ENCODE data around the gene PEAR1. TPM values are rescaled to one million over a fixed set of nuclear protein-coding genes. Genes with fewer than 3 reads are reported as not detected.

PEAR1 gene
- total RNA-seq, 1 donor = 1.7 TPM

- Histone ChIP-seq H3K27me3 (ENCODE audit: insufficient read depth, low read length) (no peaks in the 10 kb centered on the region), H3K9me3 (ENCODE audit: low read depth, low read length) (no peaks in the 10 kb centered on the region), H3K4me1 (ENCODE audit: insufficient read depth, low read length) (peaks cover 6% of the 10 kb centered on the region), H3K4me3 (ENCODE audit: low read length) (no peak overlapping the region)
Observed at GRCh38 chr1:156910309-156910782, 16.8 kb downstream of the PEAR1 start.

DNA sequence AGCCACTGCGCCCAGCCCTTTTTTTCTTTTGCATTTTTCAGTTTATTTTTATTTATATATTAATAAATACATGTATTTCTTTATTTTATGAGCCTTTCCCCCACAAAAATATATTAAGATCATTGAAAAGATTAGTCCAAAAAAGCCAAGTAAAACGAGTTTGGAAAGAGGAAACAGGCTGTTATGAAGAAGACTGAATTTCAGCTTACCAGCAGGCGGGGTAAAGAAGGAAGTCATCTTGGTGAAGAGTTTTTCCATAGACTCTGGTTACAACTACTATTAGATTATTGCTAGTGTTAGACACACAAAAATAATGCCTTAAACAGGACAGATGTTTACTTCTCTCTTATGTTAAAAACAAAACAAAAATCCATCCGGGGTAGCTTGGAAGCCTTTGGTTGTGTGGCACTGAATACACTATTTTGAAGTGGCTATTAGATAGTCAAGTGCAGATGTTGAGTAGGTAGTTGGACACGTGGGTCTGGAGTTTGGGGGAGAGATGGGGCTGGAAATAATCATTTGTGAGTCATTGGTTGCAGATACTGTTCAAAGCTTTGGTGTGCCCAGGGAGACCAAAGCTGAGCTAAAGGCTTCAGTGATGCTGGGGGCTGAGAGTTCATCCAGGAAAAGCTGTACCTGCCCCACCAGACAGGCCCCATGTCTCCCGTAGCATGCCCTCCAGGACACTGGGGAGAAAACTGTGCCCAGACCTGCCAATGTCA is 18.2 kb downstream of the PEAR1 start:
- Histone ChIP-seq H3K4me1 (ENCODE audit: insufficient read depth, low read length) (peaks cover 6% of the 10 kb centered on the region), H3K27me3 (ENCODE audit: insufficient read depth, low read length) (no peaks in the 10 kb centered on the region), H3K4me3 (ENCODE audit: low read length) (no peak overlapping the region), H3K9me3 (ENCODE audit: low read depth, low read length) (no peaks in the 10 kb centered on the region)

DNA sequence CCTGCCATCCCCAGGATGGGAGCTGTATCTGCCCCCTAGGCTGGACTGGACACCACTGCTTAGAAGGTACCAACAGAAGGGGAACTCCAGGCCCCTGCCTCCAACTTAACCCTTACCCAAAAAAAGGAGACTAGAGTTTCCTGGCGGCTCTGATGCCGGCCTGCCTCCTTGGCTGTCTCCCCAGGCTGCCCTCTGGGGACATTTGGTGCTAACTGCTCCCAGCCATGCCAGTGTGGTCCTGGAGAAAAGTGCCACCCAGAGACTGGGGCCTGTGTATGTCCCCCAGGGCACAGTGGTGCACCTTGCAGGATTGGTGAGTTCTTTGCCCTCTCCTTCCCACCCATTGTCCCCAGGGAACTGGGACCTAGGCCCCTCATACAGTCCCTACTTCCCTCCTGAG is 18.8 kb downstream of the PEAR1 start:
- Histone ChIP-seq H3K9me3 (ENCODE audit: low read depth, low read length) (no peaks in the 10 kb centered on the region), H3K4me3 (ENCODE audit: low read length) (no peak overlapping the region), H3K4me1 (ENCODE audit: insufficient read depth, low read length) (peaks cover 2% of the 10 kb centered on the region), H3K27me3 (ENCODE audit: insufficient read depth, low read length) (no peaks in the 10 kb centered on the region)

DNA sequence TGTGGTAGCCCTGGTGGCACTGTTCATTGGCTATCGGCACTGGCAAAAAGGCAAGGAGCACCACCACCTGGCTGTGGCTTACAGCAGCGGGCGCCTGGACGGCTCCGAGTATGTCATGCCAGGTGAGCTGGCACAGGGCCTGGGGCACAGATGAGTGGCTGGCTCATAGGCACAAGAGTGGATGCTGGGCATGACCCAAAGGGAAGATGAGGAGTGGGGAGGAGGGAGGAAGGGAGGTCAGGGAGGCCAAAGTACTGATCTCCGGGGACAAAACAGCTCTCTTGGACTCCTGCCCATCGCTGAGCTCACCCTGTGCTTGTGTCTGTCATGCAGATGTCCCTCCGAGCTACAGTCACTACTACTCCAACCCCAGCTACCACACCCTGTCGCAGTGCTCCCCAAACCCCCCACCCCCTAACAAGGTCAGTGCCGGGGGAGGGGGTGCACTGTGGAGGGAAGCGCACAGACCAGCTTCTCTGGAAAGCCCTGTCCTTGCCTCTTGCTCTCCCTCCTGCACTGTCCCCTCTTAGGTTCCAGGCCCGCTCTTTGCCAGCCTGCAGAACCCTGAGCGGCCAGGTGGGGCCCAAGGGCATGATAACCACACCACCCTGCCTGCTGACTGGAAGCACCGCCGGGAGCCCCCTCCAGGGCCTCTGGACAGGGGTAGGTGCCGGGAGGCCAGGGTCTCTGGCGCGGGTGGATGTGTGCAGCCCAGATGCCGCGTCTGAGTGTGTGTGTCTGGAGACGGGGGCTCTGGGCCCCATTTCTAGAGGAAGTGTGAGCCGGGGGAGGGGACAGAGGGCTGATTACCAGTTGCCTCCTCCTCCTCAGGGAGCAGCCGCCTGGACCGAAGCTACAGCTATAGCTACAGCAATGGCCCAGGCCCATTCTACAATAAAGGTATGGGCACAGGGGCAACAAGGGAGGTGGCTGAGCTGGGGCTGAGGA is 19.6 kb downstream of the PEAR1 start:
- no peaks in the 10 kb centered on the region for H3K9me3 ChIP-seq (ENCODE audit: low read depth, low read length)
- H3K4me1 ChIP-seq (ENCODE audit: insufficient read depth, low read length) = no peaks in the 10 kb centered on the region
- H3K27me3 ChIP-seq (ENCODE audit: insufficient read depth, low read length) = no peaks in the 10 kb centered on the region
- H3K4me3 ChIP-seq (ENCODE audit: low read length) = no peak overlapping the region

- H3K9me3 ChIP-seq (ENCODE audit: low read depth, low read length) = no peaks in the 10 kb centered on the region
- no peak overlapping the region for H3K4me3 ChIP-seq (ENCODE audit: low read length)
- no peaks in the 10 kb centered on the region for H3K4me1 ChIP-seq (ENCODE audit: insufficient read depth, low read length)
- no peaks in the 10 kb centered on the region for H3K27me3 ChIP-seq (ENCODE audit: insufficient read depth, low read length)
Observed at GRCh38 chr1:156913809-156914387, 20.4 kb downstream of the PEAR1 start.

DNA sequence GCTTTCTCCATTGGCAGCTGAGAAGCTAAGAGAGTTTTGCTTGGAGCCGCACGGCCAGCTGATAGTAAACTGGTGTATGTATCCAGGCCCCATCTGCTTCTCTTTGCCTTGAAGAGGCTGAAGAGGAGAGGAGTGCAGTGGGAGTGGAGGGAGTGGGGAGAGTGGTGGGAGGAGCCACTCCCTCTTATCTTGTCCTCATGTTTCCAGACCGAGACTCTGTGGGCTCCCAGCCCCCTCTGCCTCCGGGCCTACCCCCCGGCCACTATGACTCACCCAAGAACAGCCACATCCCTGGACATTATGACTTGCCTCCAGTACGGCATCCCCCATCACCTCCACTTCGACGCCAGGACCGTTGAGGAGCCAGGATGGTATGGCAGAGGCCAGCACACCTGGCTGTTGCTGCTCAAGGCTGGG is 20.9 kb downstream of the PEAR1 start:
- no peak overlapping the region for H3K4me3 ChIP-seq (ENCODE audit: low read length)
- peaks cover 4% of the 10 kb centered on the region for H3K27me3 ChIP-seq (ENCODE audit: insufficient read depth, low read length)
- H3K9me3 ChIP-seq (ENCODE audit: low read depth, low read length) = no peaks in the 10 kb centered on the region
- no peaks in the 10 kb centered on the region for H3K4me1 ChIP-seq (ENCODE audit: insufficient read depth, low read length)

DNA sequence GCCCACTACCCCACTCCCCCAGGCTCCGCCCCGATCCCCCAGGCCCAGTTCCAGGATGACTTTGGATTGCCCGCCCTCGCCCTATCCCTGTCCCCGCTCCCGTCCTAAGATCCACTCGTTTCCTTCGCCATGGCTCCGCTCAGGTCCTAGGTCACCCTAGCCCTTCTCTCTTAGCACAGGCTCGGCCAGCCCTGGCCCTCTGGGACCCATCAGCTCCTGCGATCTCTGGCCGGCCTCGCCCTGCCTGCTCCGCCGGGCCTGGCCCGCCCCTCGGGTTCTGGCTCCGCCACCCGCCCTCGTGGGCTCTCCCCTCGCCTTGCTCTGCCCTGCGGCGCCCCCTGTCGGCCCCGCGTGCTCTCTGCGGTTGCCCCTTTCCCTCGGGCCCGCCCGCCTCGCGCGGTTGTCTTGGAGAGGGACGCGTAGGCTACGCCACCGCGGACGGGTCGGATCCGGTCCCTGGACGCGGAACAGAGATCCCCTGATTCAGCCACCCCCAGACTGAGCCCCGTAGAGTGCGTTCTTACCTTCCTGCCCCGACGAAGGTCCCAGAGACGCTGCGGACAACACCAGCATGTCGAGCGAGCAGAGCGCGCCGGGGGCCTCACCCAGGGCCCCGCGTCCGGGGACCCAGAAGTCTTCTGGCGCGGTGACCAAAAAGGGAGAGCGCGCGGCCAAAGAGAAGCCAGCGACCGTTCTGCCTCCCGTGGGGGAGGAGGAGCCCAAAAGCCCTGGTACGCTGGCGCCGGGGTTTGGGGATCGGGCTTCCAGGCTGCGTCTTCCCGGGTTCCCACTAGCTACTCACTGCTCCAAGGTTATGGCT is 26.9 kb downstream of the PEAR1 start, which contains the start of gene LRRC71:
LRRC71 (plus strand) TSS at position 400 of the 820 bp plus-strand sequence; CDS start at position 572, 172 bp downstream.
- Histone ChIP-seq H3K27me3 (ENCODE audit: insufficient read depth, low read length) (peaks cover 62% of the 10 kb centered on the region), H3K4me3 (ENCODE audit: low read length) (no peak within 1 kb of the TSS), H3K9me3 (ENCODE audit: low read depth, low read length) (no peaks in the 10 kb centered on the region), H3K4me1 (ENCODE audit: insufficient read depth, low read length) (peaks cover 3% of the 10 kb centered on the region)

DNA sequence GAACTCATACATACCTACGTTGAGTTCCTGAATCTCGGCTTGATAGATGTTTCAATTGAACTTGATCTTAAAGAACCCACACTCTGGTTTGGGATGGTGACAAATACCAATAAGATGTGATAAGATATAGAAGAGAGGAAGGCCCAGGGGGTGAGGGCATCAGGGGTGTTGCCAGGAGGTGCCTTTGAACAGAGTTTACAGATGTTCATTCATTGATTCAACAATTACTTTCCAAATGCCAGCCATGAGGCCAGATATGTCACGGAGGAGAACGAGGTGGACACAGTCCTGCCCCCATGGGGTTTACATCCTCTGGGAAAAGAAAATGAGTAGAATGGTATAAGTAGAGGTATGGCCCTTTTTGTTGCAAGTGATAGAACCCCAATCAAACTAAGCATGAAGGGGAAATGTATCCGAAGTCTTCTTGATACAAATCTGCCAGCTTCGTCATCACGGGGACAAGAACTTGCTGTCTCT is 27.6 kb downstream of the PEAR1 start:
- H3K27me3 ChIP-seq (ENCODE audit: insufficient read depth, low read length) = peaks cover 68% of the 10 kb centered on the region
- peaks cover 3% of the 10 kb centered on the region for H3K4me1 ChIP-seq (ENCODE audit: insufficient read depth, low read length)
- no peak overlapping the region for H3K4me3 ChIP-seq (ENCODE audit: low read length)
- no peaks in the 10 kb centered on the region for H3K9me3 ChIP-seq (ENCODE audit: low read depth, low read length)

GRCh38 chr1:156922986-156923669 is 29.6 kb downstream of the PEAR1 start:
- Histone ChIP-seq H3K4me3 (ENCODE audit: low read length) (no peak overlapping the region), H3K27me3 (ENCODE audit: insufficient read depth, low read length) (peaks cover 88% of the 10 kb centered on the region), H3K4me1 (ENCODE audit: insufficient read depth, low read length) (peaks cover 14% of the 10 kb centered on the region), H3K9me3 (ENCODE audit: low read depth, low read length) (no peaks in the 10 kb centered on the region)

DNA sequence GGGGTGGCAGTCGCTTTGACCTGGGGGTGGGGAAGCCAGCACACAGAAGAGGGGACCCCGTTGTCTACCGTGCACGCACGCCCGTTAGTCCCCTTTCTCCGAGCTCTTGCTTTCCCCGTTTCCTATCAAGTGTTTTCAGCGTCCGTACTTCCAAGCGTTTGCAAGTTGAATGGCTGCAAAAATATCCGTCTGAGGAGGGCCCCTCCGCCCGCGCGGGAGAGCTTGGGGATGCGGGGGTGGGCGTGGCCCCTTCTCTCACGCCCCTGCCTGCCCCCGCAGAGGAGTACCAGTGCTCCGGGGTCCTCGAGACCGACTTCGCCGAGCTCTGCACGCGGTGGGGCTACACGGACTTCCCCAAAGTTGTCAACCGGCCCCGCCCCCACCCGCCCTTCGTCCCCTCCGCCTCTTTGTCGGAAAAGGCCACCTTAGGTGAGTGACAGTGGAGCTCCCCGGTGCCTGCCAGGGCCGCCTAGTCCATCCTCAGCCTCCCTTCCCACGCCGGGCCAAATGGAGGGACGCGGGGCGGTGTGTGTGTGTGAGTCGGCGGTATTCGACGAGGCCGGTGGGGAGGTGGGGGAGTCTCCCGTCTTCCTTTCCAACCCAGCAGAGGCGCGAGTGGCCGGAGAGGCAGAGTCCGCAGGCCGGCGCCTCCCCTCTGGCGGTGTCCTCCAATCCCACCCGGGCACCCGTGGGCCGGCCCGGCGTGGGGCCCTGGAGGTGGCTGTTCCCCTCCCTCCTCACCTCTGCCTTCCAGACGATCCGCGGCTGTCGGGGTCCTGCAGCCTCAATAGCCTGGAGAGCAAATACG is 30.4 kb downstream of the PEAR1 start:
- no peak overlapping the region for H3K4me3 ChIP-seq (ENCODE audit: low read length)
- H3K27me3 ChIP-seq (ENCODE audit: insufficient read depth, low read length) = peaks cover 92% of the 10 kb centered on the region
- H3K9me3 ChIP-seq (ENCODE audit: low read depth, low read length) = no peaks in the 10 kb centered on the region
- peaks cover 14% of the 10 kb centered on the region for H3K4me1 ChIP-seq (ENCODE audit: insufficient read depth, low read length)

DNA sequence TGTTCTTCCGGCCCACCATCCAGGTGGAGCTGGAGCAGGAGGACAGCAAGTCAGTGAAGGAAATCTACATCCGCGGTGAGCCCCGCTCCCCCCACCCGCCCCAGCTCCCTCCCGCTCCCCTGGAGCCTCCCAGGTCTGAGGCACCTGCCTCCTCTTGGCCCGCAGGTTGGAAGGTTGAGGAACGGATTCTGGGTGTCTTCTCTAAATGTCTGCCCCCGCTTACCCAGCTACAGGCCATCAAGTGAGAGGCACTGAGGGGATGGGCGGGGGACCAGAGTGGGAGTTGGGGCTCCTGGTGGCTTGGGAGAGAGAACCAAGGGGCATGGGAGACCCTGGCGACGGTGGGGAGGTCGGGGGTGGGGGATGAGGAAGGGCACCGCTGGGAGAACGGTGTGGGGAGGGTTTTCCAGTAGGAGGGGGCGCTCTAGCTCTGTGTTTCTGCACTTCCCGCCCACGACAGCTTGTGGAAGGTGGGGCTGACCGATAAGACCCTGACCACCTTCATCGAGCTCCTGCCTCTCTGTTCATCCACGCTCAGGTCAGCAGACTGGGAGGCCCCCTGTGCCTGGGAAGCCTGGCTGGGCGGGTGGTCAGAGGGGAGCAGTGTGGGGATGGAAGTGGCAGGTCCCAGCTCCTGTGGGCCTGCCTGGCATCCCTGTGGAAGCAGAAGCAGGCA is 31.1 kb downstream of the PEAR1 start:
- Histone ChIP-seq H3K9me3 (ENCODE audit: low read depth, low read length) (no peaks in the 10 kb centered on the region), H3K4me3 (ENCODE audit: low read length) (no peak overlapping the region), H3K27me3 (ENCODE audit: insufficient read depth, low read length) (peaks cover 91% of the 10 kb centered on the region), H3K4me1 (ENCODE audit: insufficient read depth, low read length) (peaks cover 14% of the 10 kb centered on the region)

DNA sequence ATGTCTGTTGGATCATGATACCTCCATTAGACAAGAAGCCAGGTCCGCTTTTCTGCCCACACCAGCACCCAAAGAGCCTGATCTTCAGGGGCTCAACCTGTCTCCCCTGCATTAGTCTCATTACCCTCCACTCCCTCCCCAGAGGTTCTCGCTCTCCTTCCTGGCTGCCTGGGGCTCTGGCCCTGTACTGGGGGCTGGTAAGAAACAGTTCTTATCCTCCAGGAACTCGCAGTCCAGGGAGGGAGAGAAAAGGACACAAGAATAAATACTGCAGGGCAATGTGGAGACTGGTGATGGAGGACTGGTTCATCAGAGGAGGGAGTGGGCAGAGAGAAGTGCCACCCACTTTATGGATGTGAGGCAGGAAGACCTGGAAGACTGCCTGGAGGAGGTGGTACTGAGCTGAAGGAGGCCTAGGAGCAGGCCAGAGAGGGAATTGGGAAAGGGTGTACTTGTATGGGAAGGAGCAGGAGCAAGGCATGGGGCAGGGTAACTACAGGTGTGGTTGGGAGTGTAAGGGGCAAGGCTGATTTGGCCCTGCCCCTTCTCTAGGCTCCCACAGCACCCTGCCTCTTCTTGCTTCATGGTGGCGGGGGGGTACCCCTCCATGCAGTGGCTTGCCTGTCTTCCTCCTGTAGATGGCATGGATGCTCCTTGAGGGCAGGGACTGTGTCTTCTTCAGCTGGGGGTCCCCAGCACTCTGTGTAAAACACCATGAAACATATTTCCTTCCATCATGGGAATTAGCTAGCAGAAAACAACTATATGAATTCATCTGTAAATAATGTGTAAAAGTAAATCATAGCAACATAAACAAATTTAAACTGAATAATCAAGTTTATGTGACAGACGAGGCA is 31.9 kb downstream of the PEAR1 start:
- peaks cover 86% of the 10 kb centered on the region for H3K27me3 ChIP-seq (ENCODE audit: insufficient read depth, low read length)

More for the DNA sequence above, 31.9 kb downstream of the PEAR1 start:
- Histone ChIP-seq H3K4me3 (ENCODE audit: low read length) (no peak overlapping the region), H3K9me3 (ENCODE audit: low read depth, low read length) (no peaks in the 10 kb centered on the region), H3K4me1 (ENCODE audit: insufficient read depth, low read length) (peaks cover 12% of the 10 kb centered on the region)

Measured in mononuclear cell (primary cell).